OCI-LY1 (cell line): ENCODE measurements around the gene CTBP2.
A peak's percentile ranks its signal among the peaks of the same experiment; 100 is the strongest.
"Not testable (repeated sequence)": the region's sequence is repeated elsewhere in the genome, so short reads cannot be mapped to it uniquely, and the experiment has no call there.

ENCODE experiments used
- H2AFZ ChIP-seq: fragments of 200-600 bp; sonication (generic), shearing (Covaris generic); 2 replicates; pipeline ENCODE4 v1.6.0; 2014; ENCODE audit warnings: antibody characterized with exemption, mild to moderate bottlenecking, low read length
- H3F3A ChIP-seq: fragments of 200-600 bp; sonication (generic), shearing (Covaris generic); 2 replicates; pipeline ENCODE4 v1.6.0; 2014; ENCODE audit warnings: mild to moderate bottlenecking, antibody characterized with exemption, low read length, moderate library complexity; ENCODE audit not compliant: insufficient read depth
- H3K27ac ChIP-seq: fragments of 200-600 bp; sonication (generic); 2 replicates; pipeline ENCODE4 v1.5.1; 2014; ENCODE audit warnings: low read length, mixed run types, mild to moderate bottlenecking, low read depth; ENCODE audit not compliant: poor library complexity, severe bottlenecking
- H3K27me3 ChIP-seq: fragments of 200-600 bp; sonication (generic); 2 replicates; pipeline ENCODE4 v1.6.0; 2014; ENCODE audit warnings: antibody characterized with exemption, mild to moderate bottlenecking, low read length, moderate library complexity; ENCODE audit not compliant: insufficient read depth
- H3K36me3 ChIP-seq: fragments of 200-600 bp; sonication (generic); 2 replicates; pipeline ENCODE4 v1.6.1; 2014; ENCODE audit warnings: mild to moderate bottlenecking, antibody characterized with exemption, low read length, moderate library complexity, mixed read lengths; ENCODE audit not compliant: insufficient read depth
- H3K4me1 ChIP-seq: fragments of 200-600 bp; sonication (generic); 2 replicates; pipeline ENCODE4 v1.5.1; 2014; ENCODE audit warnings: mild to moderate bottlenecking, low read length, moderate library complexity; ENCODE audit not compliant: insufficient read depth, severe bottlenecking
- H3K4me2 ChIP-seq: fragments of 200-600 bp; sonication (generic), shearing (Covaris generic); 2 replicates; pipeline ENCODE4 v1.6.1; 2014; ENCODE audit warnings: low read length
- H3K4me3 ChIP-seq: fragments of 200-600 bp; sonication (generic); 2 replicates; pipeline ENCODE4 v1.5.1; 2014; ENCODE audit warnings: low read length, low read depth, mild to moderate bottlenecking, mixed read lengths; ENCODE audit not compliant: poor library complexity, severe bottlenecking
- H3K79me2 ChIP-seq: fragments of 200-600 bp; shearing (Covaris generic); 2 replicates; pipeline ENCODE4 v1.6.1; 2016; ENCODE audit warnings: mixed run types, low read length, mixed read lengths; ENCODE audit not compliant: insufficient read depth
- H3K9ac ChIP-seq: fragments of 200-600 bp; sonication (generic), shearing (Covaris generic); 2 replicates; pipeline ENCODE4 v1.6.1; 2014; ENCODE audit warnings: mild to moderate bottlenecking, low read length, mixed read lengths
- H3K9me2 ChIP-seq: fragments of 200-600 bp; sonication (generic), shearing (Covaris generic); 2 replicates; pipeline ENCODE4 v1.6.1; 2014; ENCODE audit warnings: low read depth, mild to moderate bottlenecking, low read length, mixed read lengths
- H3K9me3 ChIP-seq: fragments of 200-600 bp; shearing (Covaris generic); 2 replicates; pipeline ENCODE4 v1.6.1; 2014; ENCODE audit warnings: low read length, mixed read lengths
- H4K20me1 ChIP-seq: fragments of 200-600 bp; sonication (generic), shearing (Covaris generic); 2 replicates; pipeline ENCODE4 v1.6.0; 2016; ENCODE audit warnings: mild to moderate bottlenecking, low read length; ENCODE audit not compliant: insufficient read depth
- CTCF ChIP-seq: fragments of 200-600 bp; sonication (generic), shearing (Covaris generic); IDR thresholded peaks from 2 replicates; pipeline ENCODE4 v1.5.1; 2017; ENCODE audit warnings: mild to moderate bottlenecking, antibody characterized with exemption, low read length, moderate library complexity, mixed read lengths
- EZH2 ChIP-seq: fragments of 200-600 bp; sonication (generic), shearing (Covaris generic); IDR thresholded peaks from 2 replicates; pipeline ENCODE4 v1.8.0; 2017; ENCODE audit warnings: borderline replicate concordance, mixed run types, mild to moderate bottlenecking, antibody characterized with exemption, low read length, moderate library complexity, mixed read lengths

The CTBP2 gene

DNA sequence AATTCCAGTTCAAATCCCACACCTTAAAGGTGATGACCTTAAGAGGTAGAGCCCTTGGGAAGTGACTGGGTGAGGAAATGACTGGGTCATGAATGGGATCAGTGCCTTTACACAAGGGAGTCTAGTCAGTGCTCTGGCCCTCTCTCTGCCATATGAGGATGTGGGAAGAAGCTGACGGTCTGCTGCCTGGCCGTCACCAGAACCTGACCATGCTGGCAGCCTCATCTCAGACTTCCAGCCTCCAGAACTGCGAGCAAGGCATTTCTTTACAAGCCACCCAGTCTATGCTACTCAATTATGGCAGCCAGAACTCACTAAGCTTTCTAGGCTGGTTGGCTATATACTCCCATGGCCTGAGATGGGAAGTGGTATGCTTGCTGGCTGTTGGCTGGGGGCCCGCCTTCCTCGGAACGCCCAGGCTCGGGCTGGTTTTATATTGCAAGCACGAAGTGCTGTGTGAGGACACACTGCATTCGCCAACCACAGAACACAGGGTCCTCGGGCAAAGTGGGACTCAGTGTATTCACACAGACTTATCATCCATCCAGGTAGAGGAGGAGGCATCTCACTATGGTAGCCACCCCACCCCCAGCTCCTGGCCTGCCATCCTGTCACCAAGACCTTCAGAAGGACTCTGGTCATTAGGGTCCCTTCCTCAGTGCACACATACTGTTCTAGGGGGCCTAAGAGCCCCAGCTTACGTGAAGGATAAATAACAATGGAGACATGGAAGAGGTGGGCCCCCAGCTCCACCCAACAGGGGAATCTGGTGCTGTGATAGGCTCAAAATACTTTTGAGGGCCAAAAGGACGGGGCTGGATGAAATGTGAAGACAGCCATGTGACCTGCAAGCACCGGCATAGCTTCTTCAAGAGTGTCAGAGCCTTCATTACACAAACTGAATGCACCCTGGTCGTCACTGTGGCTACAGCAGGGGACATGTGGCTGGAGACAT, 169.4 kb downstream of the CTBP2 start:
- no peak for TF ChIP-seq CTCF
- TF ChIP-seq EZH2, result no peak

GRCh38 chr10:124989526-124989925, 170.8 kb downstream of the CTBP2 start:
- peaks cover 27% of the 10 kb centered on the region for H3K36me3 ChIP-seq
- H3K9ac ChIP-seq, result no peak overlapping the region
- no peaks in the 10 kb centered on the region for H3F3A ChIP-seq
- H3K27me3 ChIP-seq, result no peaks in the 10 kb centered on the region
- no peaks in the 10 kb centered on the region for H3K9me3 ChIP-seq
- no peaks in the 10 kb centered on the region for H4K20me1 ChIP-seq
- peak overlapping the region; percentile 59 for H3K27ac ChIP-seq
- H2AFZ ChIP-seq, result no peak overlapping the region
- H3K4me2 ChIP-seq, result no peak overlapping the region
- H3K79me2 ChIP-seq, result no peaks in the 10 kb centered on the region
- TF ChIP-seq CTCF (no peak), EZH2 (no peak)
- peaks cover 4% of the 10 kb centered on the region for H3K4me1 ChIP-seq
- H3K4me3 ChIP-seq, result no peak overlapping the region
- H3K9me2 ChIP-seq, result no peaks in the 10 kb centered on the region

More for the DNA sequence above, 169.4 kb downstream of the CTBP2 start:
- Histone ChIP-seq H3K27ac (no peak overlapping the region), H3K9me3 (no peaks in the 10 kb centered on the region), H3K4me1 (peaks cover 4% of the 10 kb centered on the region), H3K4me3 (no peak overlapping the region), H3K36me3 (peaks cover 13% of the 10 kb centered on the region; the same call in 1 of the 2 replicates), H3K4me2 (no peak overlapping the region), H4K20me1 (no peaks in the 10 kb centered on the region), H3K27me3 (no peaks in the 10 kb centered on the region), H2AFZ (no peak overlapping the region), H3K79me2 (no peaks in the 10 kb centered on the region), H3F3A (no peaks in the 10 kb centered on the region), H3K9me2 (no peaks in the 10 kb centered on the region), H3K9ac (no peak overlapping the region)

DNA sequence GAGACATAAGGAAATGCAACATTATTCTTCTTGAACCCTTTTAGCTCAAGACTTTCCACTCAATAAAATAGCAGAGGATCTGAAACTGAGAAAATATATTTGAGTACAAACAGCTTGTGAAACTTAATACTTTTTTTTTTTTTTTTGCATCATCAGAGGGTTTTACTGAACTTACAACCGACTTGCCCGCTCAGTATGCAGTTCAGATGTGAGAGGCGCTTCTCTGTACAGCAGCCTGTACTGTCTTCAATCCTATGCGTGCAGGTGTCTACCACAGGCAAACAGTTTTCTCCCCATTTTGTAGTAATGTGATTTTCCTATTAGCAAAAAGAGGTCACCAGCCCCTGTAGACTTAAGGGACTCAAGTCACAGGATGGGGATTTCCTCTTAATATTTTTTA, 171.6 kb downstream of the CTBP2 start:
- H4K20me1 ChIP-seq, H3K4me3 ChIP-seq, H3K27me3 ChIP-seq, H3F3A ChIP-seq, H3K9me2 ChIP-seq, H3K9ac ChIP-seq, H3K9me3 ChIP-seq, H2AFZ ChIP-seq, H3K4me2 ChIP-seq, H3K79me2 ChIP-seq, H3K4me1 ChIP-seq: not testable (repeated sequence)
- H3K36me3 ChIP-seq, result peaks cover 34% of the 10 kb centered on the region
- peak overlapping the region; percentile 59 for H3K27ac ChIP-seq
